PFSK-1 (cell line): ENCODE measurements around the gene SATB2.

Experiments
- FOXP2 ChIP-seq: optimal IDR thresholded peaks from 2 replicates; pipeline ENCODE3; 2011; ENCODE audit warnings: borderline replicate concordance, control low read depth, inconsistent platforms; ENCODE audit not compliant: insufficient read depth; ENCODE audit errors: extremely low read length, extremely low read depth
- POLR2AphosphoS5 ChIP-seq: IDR thresholded peaks from 2 replicates; pipeline ENCODE4 v1.6.1; 2012; ENCODE audit warnings: low read depth, mild to moderate bottlenecking, control low read depth, low read length, moderate library complexity
- REST ChIP-seq, 2 experiments: IDR thresholded peaks; 2 replicates each; pipeline versions ENCODE4 v1.6.1 to v1.8.0; 2011 to 2012; ENCODE audit warnings: low read depth in 2 of 2, low read length in 2 of 2, control low read depth in 1 of 2, inconsistent platforms in 1 of 2, mild to moderate bottlenecking in 1 of 2, moderate library complexity in 1 of 2; ENCODE audit not compliant: insufficient read depth in 1 of 2
- SIN3A ChIP-seq: IDR thresholded peaks from 2 replicates; pipeline ENCODE4 v1.6.1; 2012; ENCODE audit warnings: mild to moderate bottlenecking, low read length, moderate library complexity, borderline replicate concordance; ENCODE audit not compliant: insufficient read depth
- TAF1 ChIP-seq: IDR thresholded peaks from 2 replicates; pipeline ENCODE4 v1.6.1; 2012; ENCODE audit warnings: low read length, control low read depth, borderline replicate concordance; ENCODE audit not compliant: insufficient read depth

The SATB2 gene

GRCh38 chr2:199382091-199382490, 75.6 kb downstream of the SATB2 start:
- TF ChIP-seq POLR2AphosphoS5, result no peak
- no peak for TF ChIP-seq SIN3A
- no peak for TF ChIP-seq TAF1
- TF ChIP-seq REST (IDR thresholded peaks at IDR 0.05; ENCODE audit: insufficient read depth in 1 of 2, low read depth in 2 of 2, low read length in 2 of 2), result no peak
- TF ChIP-seq FOXP2, result no peak

DNA sequence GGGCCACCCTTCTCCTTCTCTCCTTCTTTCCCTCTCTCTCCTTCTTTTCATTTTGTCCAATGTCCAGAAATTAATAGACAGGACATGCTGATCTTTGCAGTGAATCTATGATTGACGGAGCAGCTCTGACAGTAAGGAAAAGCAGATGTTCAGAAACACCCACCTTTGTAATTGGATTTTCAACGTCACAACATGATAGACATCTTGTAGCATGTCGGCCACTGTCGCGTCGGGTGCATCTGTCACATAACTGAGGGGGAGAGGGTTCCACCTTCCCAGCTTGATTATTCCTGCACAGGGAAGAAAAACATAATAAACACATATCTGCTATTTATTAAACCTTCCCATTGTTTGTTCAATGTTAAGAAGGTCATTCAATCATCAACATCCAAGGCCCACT, 76.2 kb downstream of the SATB2 start:
- TF ChIP-seq TAF1, result no peak
- no peak for TF ChIP-seq POLR2AphosphoS5
- TF ChIP-seq SIN3A, result no peak
- TF ChIP-seq REST (IDR thresholded peaks at IDR 0.05; ENCODE audit: insufficient read depth in 1 of 2, low read depth in 2 of 2, low read length in 2 of 2), result no peak
- TF ChIP-seq FOXP2, result no peak

DNA sequence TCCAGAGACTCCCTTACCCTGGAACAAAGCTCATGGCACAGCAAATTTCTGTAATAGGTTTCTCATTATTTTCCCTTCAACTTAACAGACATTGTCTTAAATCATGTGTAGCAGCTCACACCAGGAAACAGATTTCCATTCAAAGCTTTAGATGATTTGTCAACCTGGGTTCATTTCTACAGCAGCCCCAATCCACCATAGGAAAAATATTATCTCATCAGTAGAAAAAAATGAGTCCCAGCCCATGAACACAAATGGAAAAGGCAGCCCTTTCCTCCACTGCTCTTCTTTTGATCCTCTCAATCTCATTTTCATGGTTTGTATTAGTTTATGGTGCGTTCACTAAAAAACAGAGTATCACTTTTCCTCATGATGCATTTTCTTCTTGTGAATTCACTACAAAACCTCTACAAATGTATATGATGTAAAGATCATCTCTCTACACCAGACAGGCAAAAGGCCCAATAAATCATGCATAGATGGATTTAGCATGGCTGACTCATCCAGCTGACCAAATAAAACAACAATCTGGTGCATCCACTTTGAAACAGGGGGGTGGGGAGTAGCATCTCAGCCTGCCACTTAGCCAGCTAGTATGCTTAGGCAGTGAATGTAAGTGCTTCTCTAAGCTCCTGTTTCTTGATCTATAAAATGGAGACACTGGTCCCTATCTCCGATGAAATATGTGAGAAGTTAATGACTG, 78.6 kb downstream of the SATB2 start:
- TF ChIP-seq TAF1 (no peak), POLR2AphosphoS5 (no peak), SIN3A (no peak), REST (IDR thresholded peaks at IDR 0.05; ENCODE audit: insufficient read depth in 1 of 2, low read depth in 2 of 2, low read length in 2 of 2) (no peak), FOXP2 (no peak)

- TF ChIP-seq POLR2AphosphoS5, result no peak
- no peak for TF ChIP-seq REST (IDR thresholded peaks at IDR 0.05; ENCODE audit: insufficient read depth in 1 of 2, low read depth in 2 of 2, low read length in 2 of 2)
- TF ChIP-seq SIN3A, result no peak
- no peak for TF ChIP-seq TAF1
- TF ChIP-seq FOXP2, result no peak
Measured at GRCh38 chr2:199370150-199370780, 87.5 kb downstream of the SATB2 start.
